ENCODE measurements around the gene SLC25A46.

DNA sequence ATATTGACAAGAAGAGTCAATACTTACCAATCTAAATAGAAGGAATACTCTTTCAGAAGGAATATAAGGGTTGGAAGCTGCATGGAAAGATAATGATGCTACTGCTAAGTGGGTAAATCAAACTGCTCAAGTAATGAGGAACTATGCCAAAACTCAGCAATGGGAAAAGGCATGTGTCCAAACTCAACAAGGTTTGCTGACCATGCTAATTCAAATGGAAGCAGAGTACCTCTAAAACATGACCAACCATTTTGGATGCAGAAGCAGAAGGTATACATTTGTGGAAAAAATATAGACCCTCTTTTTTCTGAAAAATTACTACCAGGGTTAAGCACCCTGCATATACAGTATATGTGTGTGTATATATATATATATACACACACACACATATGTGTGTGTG is 33.5 kb upstream of the SLC25A46 start:
- TF ChIP-seq, protein P1, sequence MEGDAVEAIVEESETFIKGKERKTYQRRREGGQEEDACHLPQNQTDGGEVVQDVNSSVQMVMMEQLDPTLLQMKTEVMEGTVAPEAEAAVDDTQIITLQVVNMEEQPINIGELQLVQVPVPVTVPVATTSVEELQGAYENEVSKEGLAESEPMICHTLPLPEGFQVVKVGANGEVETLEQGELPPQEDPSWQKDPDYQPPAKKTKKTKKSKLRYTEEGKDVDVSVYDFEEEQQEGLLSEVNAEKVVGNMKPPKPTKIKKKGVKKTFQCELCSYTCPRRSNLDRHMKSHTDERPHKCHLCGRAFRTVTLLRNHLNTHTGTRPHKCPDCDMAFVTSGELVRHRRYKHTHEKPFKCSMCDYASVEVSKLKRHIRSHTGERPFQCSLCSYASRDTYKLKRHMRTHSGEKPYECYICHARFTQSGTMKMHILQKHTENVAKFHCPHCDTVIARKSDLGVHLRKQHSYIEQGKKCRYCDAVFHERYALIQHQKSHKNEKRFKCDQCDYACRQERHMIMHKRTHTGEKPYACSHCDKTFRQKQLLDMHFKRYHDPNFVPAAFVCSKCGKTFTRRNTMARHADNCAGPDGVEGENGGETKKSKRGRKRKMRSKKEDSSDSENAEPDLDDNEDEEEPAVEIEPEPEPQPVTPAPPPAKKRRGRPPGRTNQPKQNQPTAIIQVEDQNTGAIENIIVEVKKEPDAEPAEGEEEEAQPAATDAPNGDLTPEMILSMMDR (tag by site-specific recombination; IDR thresholded peaks at IDR 0.05): no peak
- TF ChIP-seq, protein P2, sequence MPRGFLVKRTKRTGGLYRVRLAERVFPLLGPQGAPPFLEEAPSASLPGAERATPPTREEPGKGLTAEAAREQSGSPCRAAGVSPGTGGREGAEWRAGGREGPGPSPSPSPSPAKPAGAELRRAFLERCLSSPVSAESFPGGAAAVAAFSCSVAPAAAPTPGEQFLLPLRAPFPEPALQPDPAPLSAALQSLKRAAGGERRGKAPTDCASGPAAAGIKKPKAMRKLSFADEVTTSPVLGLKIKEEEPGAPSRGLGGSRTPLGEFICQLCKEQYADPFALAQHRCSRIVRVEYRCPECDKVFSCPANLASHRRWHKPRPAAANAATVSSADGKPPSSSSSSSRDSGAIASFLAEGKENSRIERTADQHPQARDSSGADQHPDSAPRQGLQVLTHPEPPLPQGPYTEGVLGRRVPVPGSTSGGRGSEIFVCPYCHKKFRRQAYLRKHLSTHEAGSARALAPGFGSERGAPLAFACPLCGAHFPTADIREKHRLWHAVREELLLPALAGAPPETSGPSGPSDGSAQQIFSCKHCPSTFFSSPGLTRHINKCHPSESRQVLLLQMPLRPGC (tag by site-specific recombination; IDR thresholded peaks at IDR 0.05): no peak
- TF ChIP-seq ZNF423 (tag by site-specific recombination; IDR thresholded peaks at IDR 0.05) (no peak), ZBTB8A (tag by site-specific recombination; IDR thresholded peaks at IDR 0.05) (no peak), ZNF555 (tag by site-specific recombination; conservative IDR thresholded peaks at IDR 0.05) (no peak), ZNF76 (tag by site-specific recombination; IDR thresholded peaks at IDR 0.05; ENCODE audit: borderline replicate concordance, low read depth) (no peak)
- TF ChIP-seq, protein P3, sequence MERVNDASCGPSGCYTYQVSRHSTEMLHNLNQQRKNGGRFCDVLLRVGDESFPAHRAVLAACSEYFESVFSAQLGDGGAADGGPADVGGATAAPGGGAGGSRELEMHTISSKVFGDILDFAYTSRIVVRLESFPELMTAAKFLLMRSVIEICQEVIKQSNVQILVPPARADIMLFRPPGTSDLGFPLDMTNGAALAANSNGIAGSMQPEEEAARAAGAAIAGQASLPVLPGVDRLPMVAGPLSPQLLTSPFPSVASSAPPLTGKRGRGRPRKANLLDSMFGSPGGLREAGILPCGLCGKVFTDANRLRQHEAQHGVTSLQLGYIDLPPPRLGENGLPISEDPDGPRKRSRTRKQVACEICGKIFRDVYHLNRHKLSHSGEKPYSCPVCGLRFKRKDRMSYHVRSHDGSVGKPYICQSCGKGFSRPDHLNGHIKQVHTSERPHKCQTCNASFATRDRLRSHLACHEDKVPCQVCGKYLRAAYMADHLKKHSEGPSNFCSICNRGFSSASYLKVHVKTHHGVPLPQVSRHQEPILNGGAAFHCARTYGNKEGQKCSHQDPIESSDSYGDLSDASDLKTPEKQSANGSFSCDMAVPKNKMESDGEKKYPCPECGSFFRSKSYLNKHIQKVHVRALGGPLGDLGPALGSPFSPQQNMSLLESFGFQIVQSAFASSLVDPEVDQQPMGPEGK (tag by site-specific recombination; IDR thresholded peaks at IDR 0.05): no peak

All from HEK293 (cell line).